GM15510 (cell line): ENCODE measurements around the gene SLC5A10.
A peak's percentile ranks its signal among the peaks of the same experiment; 100 is the strongest.

Source experiments
- POLR2A ChIP-seq: IDR thresholded peaks from 3 replicates; pipeline ENCODE4 v1.6.1; 2011; ENCODE audit warnings: borderline replicate concordance; ENCODE audit not compliant: insufficient read length; ENCODE audit errors: extremely low read depth

The SLC5A10 gene

DNA sequence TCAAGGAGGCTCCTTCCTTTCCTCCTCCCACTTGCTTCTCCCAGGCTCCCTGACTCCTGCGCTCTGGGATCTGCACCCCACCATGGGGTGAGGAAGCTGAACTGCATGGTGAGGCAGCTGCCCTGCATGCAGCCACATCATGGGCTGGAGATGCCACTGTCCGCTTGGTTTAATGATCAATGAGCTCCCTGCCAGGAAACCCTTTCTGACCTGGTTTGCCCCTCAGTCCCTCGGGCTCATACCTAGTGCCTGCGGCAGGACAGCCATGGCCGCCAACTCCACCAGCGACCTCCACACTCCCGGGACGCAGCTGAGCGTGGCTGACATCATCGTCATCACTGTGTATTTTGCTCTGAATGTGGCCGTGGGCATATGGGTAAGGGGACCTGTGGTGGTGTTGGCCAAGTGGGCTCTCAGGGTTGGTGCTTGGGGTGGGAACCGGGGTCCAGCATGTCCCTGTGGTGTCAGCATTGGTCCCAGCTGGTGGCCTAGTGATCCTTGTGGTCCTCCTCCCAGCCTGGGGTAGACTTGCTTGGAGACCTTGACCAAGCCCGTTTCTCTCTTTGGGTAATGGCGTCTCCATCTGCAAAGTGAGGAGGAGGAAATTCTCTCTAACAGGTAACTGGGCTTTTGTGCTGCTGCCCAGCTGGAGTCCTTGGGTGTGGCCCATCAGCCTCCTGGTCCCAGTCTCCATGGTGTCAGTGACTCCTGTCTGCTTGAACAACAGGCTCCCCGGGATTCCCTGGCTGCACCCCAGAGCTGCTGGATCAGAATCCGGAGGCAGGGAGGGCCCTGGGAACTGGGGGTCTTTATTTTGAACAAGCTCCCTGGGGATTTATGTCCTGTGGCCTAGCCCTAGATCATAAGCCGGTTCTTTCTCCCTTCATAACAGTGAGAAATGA lies at the start of gene SLC5A10:
Gene SLC5A10 (plus strand): TSS at position 225 of the 902 bp plus-strand sequence. CDS start 41 bp downstream, at position 266.
- TF ChIP-seq POLR2A, result no peak

- TF ChIP-seq POLR2A, result no peak
These were observed 47.5 kb upstream of the SLC5A10 start for GRCh38 chr17:18904482-18904881.

DNA sequence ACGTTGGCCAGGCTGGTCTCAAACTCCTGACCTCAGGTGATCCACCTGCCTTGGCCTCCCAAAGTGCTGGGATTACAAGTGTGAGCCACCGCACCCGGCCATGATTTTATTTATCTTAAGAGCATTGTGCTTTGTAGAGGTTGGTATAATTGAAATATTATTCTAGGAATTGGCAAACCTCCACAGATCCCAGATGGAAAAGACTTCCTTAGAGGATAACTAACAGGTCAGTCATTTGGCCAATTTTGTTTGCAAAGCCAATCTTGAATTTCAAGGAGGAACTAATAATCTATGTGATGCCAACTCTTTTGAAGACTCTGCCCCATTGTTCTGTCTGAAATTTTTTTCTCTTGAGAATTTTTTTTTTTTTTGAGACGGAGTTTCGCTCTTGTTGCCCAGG lies 46.7 kb upstream of the SLC5A10 start:
- TF ChIP-seq POLR2A, result no peak

DNA sequence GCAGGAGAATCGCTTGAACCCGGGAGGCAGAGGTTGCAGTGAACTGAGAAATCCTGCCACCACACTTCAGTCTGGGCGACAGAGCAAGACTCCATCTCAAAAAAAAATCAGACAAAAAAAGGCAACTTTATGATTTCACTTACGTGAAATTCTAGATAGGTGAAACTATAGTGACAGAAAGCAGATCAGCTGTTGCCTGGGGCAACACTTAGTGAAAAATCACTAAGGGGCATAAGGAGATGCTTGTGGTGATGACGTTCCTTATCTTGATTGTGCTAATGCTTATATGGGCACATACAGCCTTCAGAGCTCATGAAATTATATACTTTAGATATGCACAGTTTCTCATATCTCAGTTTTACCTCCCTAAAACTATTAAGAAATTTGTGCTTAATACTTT lies 41.6 kb upstream of the SLC5A10 start:
- TF ChIP-seq POLR2A, result no peak

GRCh38 chr17:18910881-18911280 lies 41.1 kb upstream of the SLC5A10 start:
- TF ChIP-seq POLR2A, result no peak

- no peak for TF ChIP-seq POLR2A
These were observed 35.0 kb upstream of the SLC5A10 start for GRCh38 chr17:18916816-18917500.

GRCh38 chr17:18917506-18918032 lies 34.4 kb upstream of the SLC5A10 start:
- no peak for TF ChIP-seq POLR2A

DNA sequence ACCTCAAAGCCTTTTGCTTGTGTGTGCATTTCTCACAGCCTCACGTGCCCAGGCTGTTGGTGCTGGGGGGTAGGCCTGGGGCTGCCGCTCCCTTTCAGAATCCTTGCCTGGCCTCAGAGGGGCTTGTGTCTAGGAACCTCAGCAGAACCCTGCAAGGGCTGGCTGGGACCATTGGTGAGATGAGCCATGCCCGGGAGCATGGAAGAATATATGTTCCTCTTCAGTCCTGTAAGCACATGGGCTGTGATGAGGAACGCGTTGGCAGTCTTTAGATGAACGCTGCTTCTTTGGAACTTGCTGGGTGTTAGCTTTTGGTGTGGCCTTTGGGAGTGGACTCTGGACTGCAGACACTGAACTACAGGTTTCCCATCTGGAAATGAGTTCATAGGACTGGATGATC lies 32.0 kb upstream of the SLC5A10 start:
- TF ChIP-seq POLR2A, result no peak

DNA sequence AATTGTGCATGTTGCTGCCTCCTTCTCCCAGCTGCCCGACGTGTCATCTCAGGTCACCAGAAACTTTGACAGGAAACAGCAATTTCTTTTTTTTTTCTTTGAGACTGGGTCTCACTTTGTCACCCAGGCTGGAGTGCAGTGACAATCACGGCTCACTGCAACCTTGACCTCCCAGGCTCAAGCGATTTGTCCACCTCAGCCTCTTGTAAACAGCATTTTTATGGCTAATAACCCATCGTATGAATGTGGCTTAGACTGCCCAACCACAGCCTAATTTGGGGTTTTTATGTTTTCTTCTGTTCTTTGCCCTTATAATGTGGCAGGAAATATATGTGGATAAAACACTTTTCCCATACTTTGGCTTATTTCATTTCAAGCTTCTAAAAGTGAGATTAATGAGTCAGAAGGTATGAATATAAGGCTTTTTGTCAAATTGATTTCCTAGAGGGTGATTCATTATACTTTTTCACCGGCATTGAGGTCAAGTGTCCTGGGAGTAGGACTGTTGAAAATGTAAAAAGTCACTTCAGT lies 31.0 kb upstream of the SLC5A10 start:
- TF ChIP-seq POLR2A, result no peak

DNA sequence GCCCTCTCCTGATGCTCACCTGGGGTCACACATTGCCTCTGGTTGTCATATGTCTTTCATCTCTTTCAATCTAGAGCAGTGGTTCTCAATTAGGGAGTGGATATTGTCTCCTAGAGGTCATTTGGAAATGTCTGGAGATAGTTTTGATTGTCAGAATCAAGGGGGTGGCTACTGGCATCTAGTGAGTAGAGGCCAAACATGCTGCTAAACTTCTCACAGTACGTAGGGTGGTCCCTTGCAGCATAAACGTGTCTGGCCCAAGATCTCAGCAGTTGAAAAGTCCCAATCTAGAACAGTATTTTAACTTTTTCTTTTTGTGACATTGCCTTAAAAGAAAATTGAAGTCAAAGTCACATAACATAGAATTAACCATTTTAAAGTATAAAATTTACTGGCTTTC lies 30.5 kb upstream of the SLC5A10 start:
- no peak for TF ChIP-seq POLR2A

- peak; percentile 15 for TF ChIP-seq POLR2A
These were observed 30.0 kb upstream of the SLC5A10 start for GRCh38 chr17:18921912-18922451.

- TF ChIP-seq POLR2A, result no peak
These were observed 26.8 kb upstream of the SLC5A10 start for GRCh38 chr17:18925187-18925586.

DNA sequence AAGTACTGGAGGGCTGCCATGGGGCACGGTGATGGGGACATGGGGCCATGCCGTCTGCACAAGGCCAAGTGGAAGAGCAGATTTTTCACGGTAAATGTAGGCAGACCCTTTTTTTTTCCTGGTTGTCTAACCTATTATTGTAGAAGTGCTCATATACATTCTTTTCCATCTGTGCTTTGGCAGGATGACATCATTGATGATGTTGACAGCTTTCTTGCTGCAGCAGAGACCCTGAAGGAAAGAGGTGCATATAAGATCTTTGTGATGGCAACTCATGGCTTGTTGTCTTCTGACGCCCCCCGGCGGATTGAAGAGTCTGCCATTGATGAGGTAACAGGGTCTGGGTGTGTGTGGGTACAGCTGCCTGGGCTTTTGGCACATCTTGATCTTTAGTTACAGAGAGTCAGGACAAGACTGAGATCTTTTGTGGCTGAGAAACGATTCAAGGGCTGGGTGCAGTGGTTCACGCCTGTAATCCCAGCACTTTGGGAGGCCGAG lies 23.3 kb upstream of the SLC5A10 start:
- no peak for TF ChIP-seq POLR2A

DNA sequence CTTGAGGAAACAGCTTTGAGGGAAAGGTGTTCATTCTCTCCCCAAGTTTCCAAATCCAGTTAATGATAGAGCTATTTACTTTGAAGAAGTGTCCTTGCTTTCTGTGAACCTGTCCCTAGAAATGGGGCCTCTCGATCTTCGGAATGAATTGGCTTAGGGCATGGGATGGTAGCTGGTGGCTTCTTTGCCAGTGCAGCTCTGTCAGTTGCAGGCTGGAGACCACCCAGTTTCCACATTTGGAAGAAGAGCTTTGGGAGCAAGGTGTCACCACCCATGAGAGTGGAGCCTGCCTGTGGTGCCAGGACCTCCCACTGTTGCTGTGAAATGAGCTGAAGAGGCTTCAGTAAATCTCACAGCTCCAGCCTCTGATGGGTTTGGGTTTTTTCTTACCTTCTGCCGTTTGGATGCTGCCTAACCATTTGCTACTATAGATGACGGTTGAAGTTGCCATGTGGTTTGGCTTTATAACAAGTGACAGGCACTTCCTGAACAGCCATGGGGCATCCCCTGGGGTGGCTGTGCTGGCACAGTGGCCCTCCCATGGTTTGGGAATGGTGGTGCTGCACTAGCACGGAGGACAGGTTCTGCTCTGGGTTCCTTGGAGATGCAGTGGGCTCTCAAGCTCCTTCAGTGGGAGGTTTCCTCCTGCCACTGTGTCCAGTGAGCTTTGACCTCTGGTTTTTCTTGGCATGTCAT lies 19.5 kb upstream of the SLC5A10 start:
- no peak for TF ChIP-seq POLR2A
